HepG2 (cell line): ENCODE measurements around the gene DOK1. TPM values are rescaled to one million over a fixed set of nuclear protein-coding genes. Genes with fewer than 3 reads are reported as not detected.

Experiments
- ATAC-seq: fragments of 200-7000 bp; cut with Tn5 transposase; 3 replicates; pipeline ENCODE4 v1.9.1; 2020; ENCODE audit warnings: mild to moderate bottlenecking, moderate library complexity
- BruUV-seq: library from RNA; stranded (reverse); fragments of 400-500 nt; replicated peaks from 2 replicates; lab custom pipeline; 2021; lab: Mats Ljungman, UMichigan
- CTCF ChIA-PET: fragments of 300-600 bp; formaldehyde crosslinking; extraction: SDS; loops from one replicate; lab custom pipeline; 2021; ENCODE audit warnings: low total read pairs, inconsistent platforms, low intra/inter-chr PET ratio; lab: Yijun Ruan, JAX
- POLR2A ChIA-PET: fragments of 350-600 bp; sonication (Branson Sonifier 250); formaldehyde crosslinking; loops from one replicate; lab custom pipeline; 2020; ENCODE audit warnings: antibody characterized with exemption, inconsistent platforms; lab: Yijun Ruan, JAX
- DNase-seq: peaks from one replicate; pipeline ENCODE4 v3.0.0-alpha.2; 2015; ENCODE audit warnings: low spot score
- FAIRE-seq: peaks from 3 replicates; lab custom pipeline; 2011; peaks lifted over from hg19 to GRCh38; lab: Jason Lieb, UNC
- H2AFZ ChIP-seq: one replicate; pipeline ENCODE4 v1.6.1; 2011; ENCODE audit warnings: low read length, inconsistent platforms
- H3K27ac ChIP-seq: fragments of 300-600 bp; 3 replicates; pipeline ENCODE4 v1.8.0; 2011; ENCODE audit warnings: mixed run types, mild to moderate bottlenecking, mixed read lengths, low read length, inconsistent platforms; ENCODE audit not compliant: insufficient read depth; ENCODE audit errors: extremely low read length
- H3K27me3 ChIP-seq, 2 experiments: fragments of 200-600 bp in 1 of 2; 2 replicates in 1 of 2; 3 replicates in 1 of 2; pipeline versions ENCODE4 v1.6.0 to v1.8.0; 2011; ENCODE audit warnings: low read length in 2 of 2, mild to moderate bottlenecking in 2 of 2, moderate library complexity in 2 of 2, inconsistent platforms in 1 of 2; ENCODE audit not compliant: insufficient read depth in 2 of 2, control insufficient read depth in 1 of 2
- H3K36me3 ChIP-seq, 2 experiments: fragments of 200-600 bp in 1 of 2; replicated peaks in 1 of 2; 2 replicates in 1 of 2; 3 replicates in 1 of 2; pipeline versions ENCODE4 v1.5.1 to v1.8.0; 2011; ENCODE audit warnings: low read length in 2 of 2, inconsistent platforms in 1 of 2; ENCODE audit not compliant: insufficient read depth in 2 of 2, control insufficient read depth in 1 of 2
- H3K4me1 ChIP-seq: 2 replicates; pipeline ENCODE4 v1.5.1; 2012; ENCODE audit warnings: low read length, inconsistent platforms; ENCODE audit not compliant: insufficient read depth
- H3K4me2 ChIP-seq: 2 replicates; pipeline ENCODE4 v1.6.0; 2011; ENCODE audit warnings: low read depth, low read length, inconsistent platforms
- H3K4me3 ChIP-seq, 3 experiments: fragments of 200-600 bp in 1 of 3; sonication (generic), shearing (Covaris generic) in 1 of 3; replicated peaks in 1 of 3; 2 replicates each; pipeline ENCODE4 v1.5.1; 2011 to 2016; ENCODE audit warnings: low read length in 3 of 3, inconsistent platforms in 2 of 3, low read depth in 2 of 3, mild to moderate bottlenecking in 2 of 3, control low read depth in 1 of 3, mixed read lengths in 1 of 3; ENCODE audit not compliant: insufficient read depth in 1 of 3
- H3K79me2 ChIP-seq: one replicate; pipeline ENCODE4 v1.6.1; 2011; ENCODE audit warnings: low read length, inconsistent platforms; ENCODE audit not compliant: insufficient read depth
- H3K9ac ChIP-seq: 2 replicates; pipeline ENCODE4 v1.6.0; 2011; ENCODE audit warnings: mild to moderate bottlenecking, low read depth, low read length, inconsistent platforms; ENCODE audit not compliant: insufficient read depth
- H3K9me3 ChIP-seq: 2 replicates; pipeline ENCODE4 v1.5.1; 2012; ENCODE audit warnings: mild to moderate bottlenecking, low read length
- H4K20me1 ChIP-seq: 2 replicates; pipeline ENCODE4 v1.6.0; 2011; ENCODE audit warnings: inconsistent platforms, mild to moderate bottlenecking, low read length, moderate library complexity; ENCODE audit not compliant: insufficient read depth
- ATF1 ChIP-seq: IDR thresholded peaks from 2 replicates; pipeline ENCODE4 v1.6.1; 2016; ENCODE audit warnings: mild to moderate bottlenecking, control low read depth
- FOXK2 ChIP-seq: fragments of 450-650 bp; IDR thresholded peaks from 2 replicates; pipeline ENCODE4 v1.6.1; 2016
- HCFC1 ChIP-seq: fragments of 150-350 bp; IDR thresholded peaks from 2 replicates; pipeline ENCODE4 v1.6.1; 2014; ENCODE audit warnings: low read depth, low read length
- MXD4 ChIP-seq: IDR thresholded peaks from 2 replicates; pipeline ENCODE4 v1.6.1; 2016; ENCODE audit warnings: mild to moderate bottlenecking, missing biosample characterization, missing genetic modification reagents
- TBX3 ChIP-seq: fragments of 450-650 bp; IDR thresholded peaks from 2 replicates; pipeline ENCODE4 v1.6.1; 2017; ENCODE audit warnings: antibody characterized with exemption, mild to moderate bottlenecking, inconsistent platforms, borderline replicate concordance
- TP53 ChIP-seq: sonication (generic); formaldehyde crosslinking; conservative IDR thresholded peaks from 2 replicates; pipeline ENCODE4 v1.4.0; 2020; ENCODE audit warnings: missing genetic modification reagents
- ZBTB3 ChIP-seq: sonication (generic); formaldehyde crosslinking; IDR thresholded peaks from 2 replicates; pipeline ENCODE4 v1.4.0; 2020; ENCODE audit warnings: low read depth, mild to moderate bottlenecking, moderate library complexity, missing genetic modification reagents, borderline replicate concordance
- ZC3H13 ChIP-seq: sonication (generic); formaldehyde crosslinking; IDR thresholded peaks from 2 replicates; pipeline ENCODE4 v1.8.1; 2023; ENCODE audit warnings: mild to moderate bottlenecking, missing genetic modification reagents, moderate library complexity
- ZFP41 ChIP-seq: sonication (generic); formaldehyde crosslinking; IDR thresholded peaks from 2 replicates; pipeline ENCODE4 v1.4.0; 2020; ENCODE audit warnings: mild to moderate bottlenecking, missing genetic modification reagents, borderline replicate concordance
- ZNF3 ChIP-seq: IDR thresholded peaks from 2 replicates; pipeline ENCODE4 v1.7.0; 2017; ENCODE audit warnings: inconsistent platforms
- ZNF501 ChIP-seq: sonication (generic); formaldehyde crosslinking; IDR thresholded peaks from 2 replicates; pipeline ENCODE4 v1.5.1; 2020; ENCODE audit warnings: mild to moderate bottlenecking, moderate library complexity, missing genetic modification reagents
- ZNF567 ChIP-seq: sonication (generic); formaldehyde crosslinking; IDR thresholded peaks from 2 replicates; pipeline ENCODE4 v1.8.1; 2023; ENCODE audit warnings: mild to moderate bottlenecking, missing genetic modification reagents, borderline replicate concordance
- ZNF615 ChIP-seq: sonication (generic); formaldehyde crosslinking; IDR thresholded peaks from 2 replicates; pipeline ENCODE4 v1.5.0; 2020; ENCODE audit warnings: mild to moderate bottlenecking, missing genetic modification reagents, borderline replicate concordance
- ZNF652 ChIP-seq: IDR thresholded peaks from 2 replicates; pipeline ENCODE4 v1.6.1; 2016; ENCODE audit warnings: low read depth, borderline replicate concordance
- ZSCAN12 ChIP-seq: sonication (generic); formaldehyde crosslinking; IDR thresholded peaks from 2 replicates; pipeline ENCODE4 v1.9.0; 2021; ENCODE audit warnings: mild to moderate bottlenecking, missing genetic modification reagents
- ZSCAN25 ChIP-seq: sonication (generic); formaldehyde crosslinking; IDR thresholded peaks from 2 replicates; pipeline ENCODE4 v1.8.0; 2022; ENCODE audit warnings: mild to moderate bottlenecking, missing genetic modification reagents
- WGBS: methylation state at CpG from one replicate; pipeline ENCODE4 v1.1.6; 2017; ENCODE audit warnings: low lambda C conversion rate; 5-methylcytosine and 5-hydroxymethylcytosine counted together
- in situ Hi-C: cut with HindIII; loops from 2 replicates; pipeline ENCODE4 v1.10.0; 2017; ENCODE audit warnings: low pct_unique_long_range_greater_than_20kb; ENCODE audit not compliant: extremely low pct_ligation_motif_present
- intact Hi-C: fragments of 100-400 bp; cut with micrococcal nuclease; formaldehyde crosslinking; loops from one replicate; pipeline ENCODE4 v1.10.0; 2022; ENCODE audit not compliant: unreplicated experiment
- polyA plus RNA-seq, 8 experiments: library from polyadenylated mRNA; depleted of rRNA in 3 of 8; stranded (reverse) in 7 of 8; unstranded in 1 of 8; fragments of >200 nt; fragmentation: Illumina TruSeq in 4 of 8; extraction: Trizol in 4 of 8; gene quantifications; 2 replicates each; pipeline versions ENCODE4 v1.2.1 to v1.2.3, GENCODE V29; 2011 to 2016; ENCODE audit warnings: low read depth in 4 of 8, missing spikeins in 1 of 8, mixed read lengths in 1 of 8; ENCODE audit not compliant: insufficient read depth in 1 of 8
- total RNA-seq, 5 experiments: library from RNA; depleted of rRNA; stranded (reverse); fragments of >200 nt; fragmentation: Illumina TruSeq; extraction: Trizol; gene quantifications; 2 replicates each; pipeline ENCODE4 v1.2.3, GENCODE V29; 2016; ENCODE audit warnings: low read depth in 1 of 5
- TF ChIP-seq, protein P1 (sequence below): sonication (generic); formaldehyde crosslinking; IDR thresholded peaks from 2 replicates; pipeline ENCODE4 v1.4.0; 2020; ENCODE audit warnings: missing genetic modification reagents, mild to moderate bottlenecking, borderline replicate concordance
- TF ChIP-seq, protein P2 (sequence below): sonication (generic); formaldehyde crosslinking; IDR thresholded peaks from 2 replicates; pipeline ENCODE4 v1.4.0; 2020; ENCODE audit warnings: mild to moderate bottlenecking, missing genetic modification reagents
- TF ChIP-seq, protein P3 (sequence below): sonication (generic); formaldehyde crosslinking; IDR thresholded peaks from 2 replicates; pipeline ENCODE4 v1.8.0; 2022; ENCODE audit warnings: mild to moderate bottlenecking, missing genetic modification reagents, moderate library complexity

DOK1 gene
- total and polyA plus RNA-seq, 2 of the 13 experiments (the other 11 are each of a cell fraction or from before 2014, with no cell fraction given), result 0.53 to 0.74 TPM

DNA sequence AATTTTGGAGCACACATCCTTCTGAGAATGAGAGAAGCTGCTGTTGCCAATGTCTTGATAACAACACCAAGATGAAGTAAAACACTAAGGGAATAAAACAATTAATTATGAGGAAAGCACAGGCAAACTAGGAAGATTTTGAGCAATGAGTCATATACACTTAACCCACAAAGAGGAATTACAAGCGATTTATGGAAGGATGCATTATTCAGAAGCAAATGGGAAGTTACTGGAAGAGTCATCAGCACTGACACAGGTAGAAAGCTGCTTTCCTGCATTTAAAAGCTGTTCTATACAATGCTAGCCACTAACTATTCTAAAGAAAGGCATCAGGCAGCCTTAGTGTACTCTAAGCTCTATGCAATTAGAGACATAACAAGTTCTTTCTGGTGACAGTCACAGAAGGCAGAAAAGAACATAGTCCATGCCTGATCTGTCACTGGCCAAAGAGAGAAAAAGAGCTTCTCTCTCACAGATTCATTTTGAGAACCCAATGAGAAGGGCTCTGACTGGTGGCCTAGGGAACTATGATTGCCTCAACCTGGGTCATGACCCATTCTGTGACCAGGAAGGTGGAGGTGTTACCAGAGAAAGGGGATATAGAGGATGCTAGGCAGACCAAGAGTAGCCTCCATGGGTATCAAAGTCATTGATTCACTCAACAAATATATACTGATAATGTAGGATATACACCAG is 48.2 kb downstream of the DOK1 start:
- in situ Hi-C loops (no loop called here), intact Hi-C loops (no loop called here)
- Histone ChIP-seq H3K79me2 (no peaks in the 10 kb centered on the region), H3K27me3 (0 out of 5 replicates have a peak, but pooled peaks cover 0 to 5% of the 10 kb centered on the region in 2 experiments), H3K4me2 (no peak overlapping the region), H3K9me3 (no peaks in the 10 kb centered on the region)
- DNase-seq, result no peak
- CTCF ChIA-PET, result no interaction called here
- 0% methylated on average over 1 of the region's 1 CpG for WGBS
- TF ChIP-seq, protein P1, sequence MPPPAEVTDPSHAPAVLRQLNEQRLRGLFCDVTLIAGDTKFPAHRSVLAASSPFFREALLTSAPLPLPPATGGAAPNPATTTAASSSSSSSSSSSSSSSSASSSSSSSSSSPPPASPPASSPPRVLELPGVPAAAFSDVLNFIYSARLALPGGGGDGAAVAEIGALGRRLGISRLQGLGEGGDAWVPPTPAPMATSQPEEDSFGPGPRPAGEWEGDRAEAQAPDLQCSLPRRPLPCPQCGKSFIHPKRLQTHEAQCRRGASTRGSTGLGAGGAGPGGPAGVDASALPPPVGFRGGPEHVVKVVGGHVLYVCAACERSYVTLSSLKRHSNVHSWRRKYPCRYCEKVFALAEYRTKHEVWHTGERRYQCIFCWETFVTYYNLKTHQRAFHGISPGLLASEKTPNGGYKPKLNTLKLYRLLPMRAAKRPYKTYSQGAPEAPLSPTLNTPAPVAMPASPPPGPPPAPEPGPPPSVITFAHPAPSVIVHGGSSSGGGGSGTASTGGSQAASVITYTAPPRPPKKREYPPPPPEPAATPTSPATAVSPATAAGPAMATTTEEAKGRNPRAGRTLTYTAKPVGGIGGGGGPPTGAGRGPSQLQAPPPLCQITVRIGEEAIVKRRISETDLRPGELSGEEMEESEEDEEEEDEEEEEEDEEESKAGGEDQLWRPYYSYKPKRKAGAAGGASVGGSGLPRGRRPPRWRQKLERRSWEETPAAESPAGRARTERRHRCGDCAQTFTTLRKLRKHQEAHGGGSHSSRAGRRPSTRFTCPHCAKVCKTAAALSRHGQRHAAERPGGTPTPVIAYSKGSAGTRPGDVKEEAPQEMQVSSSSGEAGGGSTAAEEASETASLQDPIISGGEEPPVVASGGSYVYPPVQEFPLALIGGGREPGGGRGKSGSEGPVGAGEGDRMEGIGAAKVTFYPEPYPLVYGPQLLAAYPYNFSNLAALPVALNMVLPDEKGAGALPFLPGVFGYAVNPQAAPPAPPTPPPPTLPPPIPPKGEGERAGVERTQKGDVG, result no peak
- no peak for TF ChIP-seq ZNF652
- TF ChIP-seq ZNF615 (CRISPR knock-in tag), result no peak
- no peak for TF ChIP-seq ZNF3 (CRISPR knock-in tag)
- TF ChIP-seq ZNF501, result no peak
- TF ChIP-seq ATF1, result no peak
- TF ChIP-seq ZSCAN12 (CRISPR knock-in tag), result no peak
- TF ChIP-seq, protein P2, sequence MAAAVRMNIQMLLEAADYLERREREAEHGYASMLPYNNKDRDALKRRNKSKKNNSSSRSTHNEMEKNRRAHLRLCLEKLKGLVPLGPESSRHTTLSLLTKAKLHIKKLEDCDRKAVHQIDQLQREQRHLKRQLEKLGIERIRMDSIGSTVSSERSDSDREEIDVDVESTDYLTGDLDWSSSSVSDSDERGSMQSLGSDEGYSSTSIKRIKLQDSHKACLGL (CRISPR knock-in tag), result no peak
- TF ChIP-seq TP53, result no peak
- TF ChIP-seq, protein P3, sequence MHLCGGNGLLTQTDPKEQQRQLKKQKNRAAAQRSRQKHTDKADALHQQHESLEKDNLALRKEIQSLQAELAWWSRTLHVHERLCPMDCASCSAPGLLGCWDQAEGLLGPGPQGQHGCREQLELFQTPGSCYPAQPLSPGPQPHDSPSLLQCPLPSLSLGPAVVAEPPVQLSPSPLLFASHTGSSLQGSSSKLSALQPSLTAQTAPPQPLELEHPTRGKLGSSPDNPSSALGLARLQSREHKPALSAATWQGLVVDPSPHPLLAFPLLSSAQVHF, result no peak
- TF ChIP-seq ZBTB3 (CRISPR knock-in tag), result no peak
- no peak for TF ChIP-seq ZC3H13 (CRISPR knock-in tag)
- no peak for TF ChIP-seq FOXK2
- no peak for TF ChIP-seq HCFC1
- TF ChIP-seq ZSCAN25 (CRISPR knock-in tag), result no peak
- TF ChIP-seq ZFP41 (CRISPR knock-in tag), result no peak
- TF ChIP-seq MXD4 (CRISPR knock-in tag), result no peak
- no peak for TF ChIP-seq TBX3
- TF ChIP-seq ZNF567 (CRISPR knock-in tag), result no peak
- TF ChIP-seq, all 625 proteins: peak for 0
- no peak overlapping the region for H3K27ac ChIP-seq
- POLR2A ChIA-PET, result no interaction called here
- no peaks in the 10 kb centered on the region for H3K4me1 ChIP-seq
- H2AFZ ChIP-seq, result no peak overlapping the region
- H3K36me3 ChIP-seq, result no peaks in the 10 kb centered on the region
- ATAC-seq, result no peak
- H3K9ac ChIP-seq, result no peak overlapping the region
- no TSS peak for BruUV-seq
- FAIRE-seq, result no peak
- H3K4me3 ChIP-seq, result no peak overlapping the region
- no peaks in the 10 kb centered on the region for H4K20me1 ChIP-seq
